Measurements from ENCODE around the gene NPC1. TPM values are rescaled to one million over a fixed set of nuclear protein-coding genes. Genes with fewer than 3 reads are reported as not detected.
"Not testable (repeated sequence)": the region's sequence is repeated elsewhere in the genome, so short reads cannot be mapped to it uniquely, and the experiment has no call there.

Gene NPC1
- total RNA-seq, 1 donor from 2014 or later = 21.6 TPM

GRCh38 chr18:23617412-23618014, 31.2 kb upstream of the NPC1 start:
- no peak overlapping the region for H3K4me3 ChIP-seq
- H3K4me1 ChIP-seq = peaks cover 0 to 4% of the 10 kb centered on the region in 2 donors
- H3K27ac ChIP-seq = no peak overlapping the region
- H3K27me3 ChIP-seq = no peaks in the 10 kb centered on the region
- no peak for TF ChIP-seq CTCF (IDR thresholded peaks at IDR 0.05)
- no peaks in the 10 kb centered on the region for H3K36me3 ChIP-seq
- intact Hi-C loops (cut with DNase I) = no loop called here
- no peaks in the 10 kb centered on the region for H3K9me3 ChIP-seq
- DNase-seq (ENCODE audit: low spot score in 2 of 2) = no peak

GRCh38 chr18:23616258-23616657, 30.0 kb upstream of the NPC1 start:
- no peaks in the 10 kb centered on the region for H3K36me3 ChIP-seq
- no peak overlapping the region for H3K4me3 ChIP-seq
- peaks cover 0 to 4% of the 10 kb centered on the region in 2 donors for H3K4me1 ChIP-seq
- no peak for TF ChIP-seq CTCF (IDR thresholded peaks at IDR 0.05)
- H3K9me3 ChIP-seq = no peaks in the 10 kb centered on the region
- intact Hi-C loops (cut with DNase I) = no loop called here
- no peaks in the 10 kb centered on the region for H3K27me3 ChIP-seq
- H3K27ac ChIP-seq = no peak overlapping the region
- DNase-seq (ENCODE audit: low spot score in 2 of 2) = no peak

- H3K4me1 ChIP-seq = peaks cover 0 to 4% of the 10 kb centered on the region in 2 donors
- no peaks in the 10 kb centered on the region for H3K36me3 ChIP-seq
- H3K4me3 ChIP-seq = no peak overlapping the region
- no peak for DNase-seq (ENCODE audit: low spot score in 2 of 2)
- H3K27ac ChIP-seq = no peak overlapping the region
- intact Hi-C loops (cut with DNase I) = loop anchor here (5.0 kb wide), 1 partner anchor 462 kb away; no protein-coding TSS in a partner anchor
- no peaks in the 10 kb centered on the region for H3K27me3 ChIP-seq
- TF ChIP-seq CTCF (IDR thresholded peaks at IDR 0.05) = no peak
- H3K9me3 ChIP-seq = no peaks in the 10 kb centered on the region
Measured at GRCh38 chr18:23614891-23615290, 28.6 kb upstream of the NPC1 start.

GRCh38 chr18:23614413-23614812, 28.1 kb upstream of the NPC1 start:
- no peaks in the 10 kb centered on the region for H3K36me3 ChIP-seq
- H3K27me3 ChIP-seq = no peaks in the 10 kb centered on the region
- no peak overlapping the region for H3K27ac ChIP-seq
- intact Hi-C loops (cut with DNase I) = loop anchor here (5.0 kb wide), 1 partner anchor 463 kb away; no protein-coding TSS in a partner anchor
- no peak for DNase-seq (ENCODE audit: low spot score in 2 of 2)
- no peak overlapping the region for H3K4me3 ChIP-seq
- peaks cover 0 to 4% of the 10 kb centered on the region in 2 donors for H3K4me1 ChIP-seq
- no peak for TF ChIP-seq CTCF (IDR thresholded peaks at IDR 0.05)
- no peaks in the 10 kb centered on the region for H3K9me3 ChIP-seq

GRCh38 chr18:23613091-23613475, 26.8 kb upstream of the NPC1 start:
- not testable (repeated sequence) for H3K4me3 ChIP-seq; DNase-seq (ENCODE audit: low spot score in 2 of 2); H3K9me3 ChIP-seq; H3K27ac ChIP-seq; H3K4me1 ChIP-seq; H3K36me3 ChIP-seq; H3K27me3 ChIP-seq
- intact Hi-C loops (cut with DNase I) = loop anchor here (5.0 kb wide), 1 partner anchor 464 kb away; no protein-coding TSS in a partner anchor

GRCh38 chr18:23612434-23613090, 26.3 kb upstream of the NPC1 start:
- no peaks in the 10 kb centered on the region for H3K4me1 ChIP-seq
- H3K36me3 ChIP-seq = no peaks in the 10 kb centered on the region
- no peak overlapping the region for H3K4me3 ChIP-seq
- intact Hi-C loops (cut with DNase I) = loop anchor here (5.0 kb wide), 1 partner anchor 465 kb away; no protein-coding TSS in a partner anchor
- TF ChIP-seq CTCF (IDR thresholded peaks at IDR 0.05) = no peak
- H3K27me3 ChIP-seq = no peaks in the 10 kb centered on the region
- no peak for DNase-seq (ENCODE audit: low spot score in 2 of 2)
- H3K9me3 ChIP-seq = no peaks in the 10 kb centered on the region
- H3K27ac ChIP-seq = no peak overlapping the region
